AG09309 (cell line): ENCODE results near the gene POLK.
"Not testable (repeated sequence)": the region's sequence is repeated elsewhere in the genome, so short reads cannot be mapped to it uniquely, and the experiment has no call there.

Source experiments
- DNase-seq: peaks from one replicate; pipeline ENCODE4 v3.0.0-alpha.2; 2010; ENCODE audit warnings: low read depth
- H3K4me3 ChIP-seq: 2 replicates; pipeline ENCODE4 v1.5.1; 2011; ENCODE audit warnings: mild to moderate bottlenecking, low read depth, low read length, moderate library complexity; ENCODE audit not compliant: control insufficient read depth
- TF ChIP-seq, protein P1 (sequence below): IDR thresholded peaks from 2 replicates; pipeline ENCODE4 v1.5.1; 2011; ENCODE audit warnings: mild to moderate bottlenecking, low read depth, low read length, inconsistent platforms; ENCODE audit not compliant: insufficient read depth, control insufficient read depth; ENCODE audit errors: missing control alignments

The POLK gene

GRCh38 chr5:75553358-75553757 is 41.7 kb downstream of the POLK start:
- DNase-seq: no peak
- TF ChIP-seq, protein P1, sequence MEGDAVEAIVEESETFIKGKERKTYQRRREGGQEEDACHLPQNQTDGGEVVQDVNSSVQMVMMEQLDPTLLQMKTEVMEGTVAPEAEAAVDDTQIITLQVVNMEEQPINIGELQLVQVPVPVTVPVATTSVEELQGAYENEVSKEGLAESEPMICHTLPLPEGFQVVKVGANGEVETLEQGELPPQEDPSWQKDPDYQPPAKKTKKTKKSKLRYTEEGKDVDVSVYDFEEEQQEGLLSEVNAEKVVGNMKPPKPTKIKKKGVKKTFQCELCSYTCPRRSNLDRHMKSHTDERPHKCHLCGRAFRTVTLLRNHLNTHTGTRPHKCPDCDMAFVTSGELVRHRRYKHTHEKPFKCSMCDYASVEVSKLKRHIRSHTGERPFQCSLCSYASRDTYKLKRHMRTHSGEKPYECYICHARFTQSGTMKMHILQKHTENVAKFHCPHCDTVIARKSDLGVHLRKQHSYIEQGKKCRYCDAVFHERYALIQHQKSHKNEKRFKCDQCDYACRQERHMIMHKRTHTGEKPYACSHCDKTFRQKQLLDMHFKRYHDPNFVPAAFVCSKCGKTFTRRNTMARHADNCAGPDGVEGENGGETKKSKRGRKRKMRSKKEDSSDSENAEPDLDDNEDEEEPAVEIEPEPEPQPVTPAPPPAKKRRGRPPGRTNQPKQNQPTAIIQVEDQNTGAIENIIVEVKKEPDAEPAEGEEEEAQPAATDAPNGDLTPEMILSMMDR: no peak
- no peak overlapping the region for H3K4me3 ChIP-seq

GRCh38 chr5:75558221-75558620 is 46.5 kb downstream of the POLK start:
- TF ChIP-seq, protein P1: no peak
- DNase-seq: no peak
- no peak overlapping the region for H3K4me3 ChIP-seq

GRCh38 chr5:75558981-75559632 is 47.4 kb downstream of the POLK start:
- TF ChIP-seq, protein P1: no peak

GRCh38 chr5:75560655-75561054 is 49.0 kb downstream of the POLK start:
- H3K4me3 ChIP-seq, DNase-seq: not testable (repeated sequence)

More at GRCh38 chr5:75558981-75559632, 47.4 kb downstream of the POLK start:
- H3K4me3 ChIP-seq: no peak overlapping the region
- peak; percentile 17 for DNase-seq

DNA sequence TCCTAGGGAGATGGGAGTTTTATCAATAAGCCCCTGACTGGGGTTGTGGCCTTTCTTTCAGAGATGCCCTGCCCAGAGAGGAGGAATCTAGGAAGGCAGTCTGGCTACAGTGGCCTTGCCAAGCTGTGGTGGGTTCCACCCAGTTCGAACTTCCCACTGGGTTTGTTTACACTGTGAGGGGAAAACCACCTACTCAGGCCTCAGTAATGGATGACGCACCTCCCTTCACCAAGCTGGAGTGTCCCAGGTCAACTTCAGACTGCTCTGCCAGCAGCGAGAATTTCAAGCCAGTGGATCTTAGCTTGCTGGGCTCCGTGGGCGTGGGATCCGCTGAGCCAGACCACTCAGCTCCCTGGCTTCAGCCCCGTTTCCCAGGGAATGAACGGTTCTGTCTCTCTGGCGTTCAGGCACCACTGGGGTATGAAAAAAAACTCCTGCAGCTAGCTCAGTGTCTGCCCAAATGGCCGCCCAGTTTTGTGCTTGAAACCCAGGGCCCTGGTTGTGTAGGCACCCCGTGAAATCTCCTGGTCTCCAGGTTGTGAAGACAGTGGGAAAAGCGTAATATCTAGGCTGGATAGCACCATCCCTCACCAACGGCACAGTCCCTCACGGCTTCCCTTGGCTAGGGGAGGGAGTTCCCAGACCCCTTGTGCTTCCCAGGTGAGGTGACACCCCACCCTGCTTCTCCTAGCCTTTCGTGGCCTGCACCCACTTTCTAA is 54.5 kb downstream of the POLK start:
- DNase-seq: peak; percentile 53
- not testable (repeated sequence) for H3K4me3 ChIP-seq

- peak; percentile 87 for DNase-seq
- TF ChIP-seq, protein P1: no peak
- H3K4me3 ChIP-seq: no peak overlapping the region
Measured at GRCh38 chr5:75566710-75567309, 55.1 kb downstream of the POLK start.

DNA sequence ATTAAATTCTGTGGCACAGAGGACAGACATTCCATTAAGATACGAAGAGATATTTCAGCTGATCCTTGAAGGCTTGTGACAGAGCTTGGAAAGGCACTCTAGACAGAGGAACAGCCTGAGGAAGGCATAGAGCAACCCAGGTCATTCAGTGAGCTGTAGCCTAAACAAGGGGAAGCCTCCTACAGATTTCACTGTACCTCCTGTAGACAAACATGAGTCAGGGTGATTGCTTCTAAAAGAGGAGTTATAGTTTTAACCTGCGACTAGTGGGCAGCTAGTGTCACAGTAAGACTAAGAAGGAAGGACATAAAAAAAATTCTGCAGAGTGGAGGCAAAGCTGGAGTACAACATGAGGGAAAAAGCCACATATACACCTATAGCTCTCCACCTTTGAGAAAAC is 56.0 kb downstream of the POLK start:
- TF ChIP-seq, protein P1: no peak
- DNase-seq: no peak
- H3K4me3 ChIP-seq: no peak overlapping the region
